HepG2 (cell line): ENCODE results near the gene NMRAL1. TPM values are rescaled to one million over a fixed set of nuclear protein-coding genes. Genes with fewer than 3 reads are reported as not detected.

Experiments used
- CC2D1A ChIP-seq: sonication (generic); formaldehyde crosslinking; IDR thresholded peaks from 2 replicates; pipeline ENCODE4 v1.8.1; 2023; ENCODE audit warnings: mild to moderate bottlenecking, missing genetic modification reagents
- CCAR2 ChIP-seq: fragments of 200-400 bp; formaldehyde crosslinking; optimal IDR thresholded peaks from 2 replicates; pipeline ENCODE3; 2018; ENCODE audit warnings: low read depth, mild to moderate bottlenecking, low read length, moderate library complexity
- CENPBD1 ChIP-seq: sonication (generic); formaldehyde crosslinking; IDR thresholded peaks from 2 replicates; pipeline ENCODE4 v1.8.0; 2022; ENCODE audit warnings: missing genetic modification reagents, low read depth, mild to moderate bottlenecking, borderline replicate concordance
- DPF2 ChIP-seq: sonication (generic); formaldehyde crosslinking; IDR thresholded peaks from 2 replicates; pipeline ENCODE4 v1.4.0; 2020; ENCODE audit warnings: mild to moderate bottlenecking, low read depth, missing genetic modification reagents, borderline replicate concordance
- E2F5 ChIP-seq: sonication (generic); formaldehyde crosslinking; conservative IDR thresholded peaks from 2 replicates; pipeline ENCODE4 v1.4.0; 2020; ENCODE audit warnings: missing genetic modification reagents
- ELF3 ChIP-seq: IDR thresholded peaks from 2 replicates; pipeline ENCODE4 v1.6.1; 2016; ENCODE audit warnings: missing genetic modification reagents, missing compliant biosample characterization
- EP300 ChIP-seq, 3 experiments: sonication (generic) in 1 of 3; formaldehyde crosslinking in 1 of 3; IDR thresholded peaks; 2 replicates each; pipeline versions ENCODE4 v1.5.1 to v1.6.1; 2011 to 2020; ENCODE audit warnings: low read depth in 2 of 3, low read length in 2 of 3, borderline replicate concordance in 1 of 3, improper control_type of control experiment in 1 of 3, mild to moderate bottlenecking in 1 of 3, missing genetic modification reagents in 1 of 3, moderate library complexity in 1 of 3
- KAT8 ChIP-seq: IDR thresholded peaks from 2 replicates; pipeline ENCODE4 v1.6.1; 2016; ENCODE audit warnings: missing genetic modification reagents, missing compliant biosample characterization
- KLF13 ChIP-seq: sonication (generic); formaldehyde crosslinking; IDR thresholded peaks from 2 replicates; pipeline ENCODE4 v1.4.0; 2020; ENCODE audit warnings: mild to moderate bottlenecking, missing genetic modification reagents
- NCOA1 ChIP-seq: sonication (generic); formaldehyde crosslinking; IDR thresholded peaks from 2 replicates; pipeline ENCODE4 v1.9.0; 2021; ENCODE audit warnings: missing genetic modification reagents
- NPAS2 ChIP-seq: sonication (generic); formaldehyde crosslinking; IDR thresholded peaks from 2 replicates; pipeline ENCODE4 v1.8.0; 2022; ENCODE audit warnings: mild to moderate bottlenecking, missing genetic modification reagents, borderline replicate concordance
- NR2F6 ChIP-seq, 2 experiments: IDR thresholded peaks; 2 replicates each; pipeline ENCODE4 v1.6.1; 2016; ENCODE audit warnings: antibody characterized with exemption in 1 of 2, mild to moderate bottlenecking in 1 of 2
- ONECUT2 ChIP-seq: sonication (generic); formaldehyde crosslinking; IDR thresholded peaks from 2 replicates; pipeline ENCODE4 v1.4.0; 2020; ENCODE audit warnings: missing genetic modification reagents
- SKI ChIP-seq: fragments of 450-650 bp; IDR thresholded peaks from one replicate; pipeline ENCODE4 v1.6.1; 2018; ENCODE audit warnings: mild to moderate bottlenecking; ENCODE audit not compliant: partially characterized antibody
- TAF15 ChIP-seq: fragments of 200-400 bp; formaldehyde crosslinking; IDR thresholded peaks from one replicate; pipeline ENCODE4 v1.6.1; 2018; ENCODE audit warnings: mild to moderate bottlenecking, low read depth, low read length; ENCODE audit not compliant: poor library complexity, severe bottlenecking
- TEAD2 ChIP-seq: sonication (generic); formaldehyde crosslinking; IDR thresholded peaks from 2 replicates; pipeline ENCODE4 v1.9.0; 2021; ENCODE audit warnings: missing genetic modification reagents
- ZBTB2 ChIP-seq: sonication (generic); formaldehyde crosslinking; IDR thresholded peaks from 2 replicates; pipeline ENCODE4 v1.8.0; 2022; ENCODE audit warnings: low read depth, missing genetic modification reagents
- ZBTB21 ChIP-seq: sonication (generic); formaldehyde crosslinking; IDR thresholded peaks from 2 replicates; pipeline ENCODE4 v1.4.0; 2020; ENCODE audit warnings: missing genetic modification reagents
- ZFP36L2 ChIP-seq: sonication (generic); formaldehyde crosslinking; IDR thresholded peaks from 2 replicates; pipeline ENCODE4 v1.4.0; 2020; ENCODE audit warnings: missing genetic modification reagents
- ZFP90 ChIP-seq: sonication (generic); formaldehyde crosslinking; IDR thresholded peaks from 2 replicates; pipeline ENCODE4 v1.8.0; 2022; ENCODE audit warnings: missing genetic modification reagents, mild to moderate bottlenecking, inconsistent platforms, borderline replicate concordance
- ZNF496 ChIP-seq: sonication (generic); formaldehyde crosslinking; IDR thresholded peaks from 2 replicates; pipeline ENCODE4 v1.8.1; 2023; ENCODE audit warnings: mild to moderate bottlenecking, moderate library complexity, missing genetic modification reagents; ENCODE audit not compliant: insufficient replicate concordance
- ZNF558 ChIP-seq: sonication (generic); formaldehyde crosslinking; IDR thresholded peaks from 2 replicates; pipeline ENCODE4 v1.9.0; 2022; ENCODE audit warnings: mild to moderate bottlenecking, missing genetic modification reagents, borderline replicate concordance
- ZNF576 ChIP-seq: sonication (generic); formaldehyde crosslinking; IDR thresholded peaks from 2 replicates; pipeline ENCODE4 v1.4.0; 2020; ENCODE audit warnings: mild to moderate bottlenecking, missing genetic modification reagents
- ZNF614 ChIP-seq: IDR thresholded peaks from 2 replicates; pipeline ENCODE4 v1.6.1; 2018; ENCODE audit warnings: missing biosample characterization, missing genetic modification reagents, inconsistent platforms, borderline replicate concordance
- ZNF713 ChIP-seq: sonication (generic); formaldehyde crosslinking; IDR thresholded peaks from 2 replicates; pipeline ENCODE4 v1.4.0; 2020; ENCODE audit warnings: mild to moderate bottlenecking, missing genetic modification reagents
- ZNF766 ChIP-seq: sonication (generic); formaldehyde crosslinking; IDR thresholded peaks from 2 replicates; pipeline ENCODE4 v1.5.0; 2020; ENCODE audit warnings: missing genetic modification reagents, borderline replicate concordance
- ZNF850 ChIP-seq: sonication (generic); formaldehyde crosslinking; conservative IDR thresholded peaks from 2 replicates; pipeline ENCODE4 v1.9.0; 2021; ENCODE audit warnings: mild to moderate bottlenecking, missing genetic modification reagents
- ZNF891 ChIP-seq: sonication (generic); formaldehyde crosslinking; IDR thresholded peaks from 2 replicates; pipeline ENCODE4 v1.5.0; 2020; ENCODE audit warnings: mild to moderate bottlenecking, missing genetic modification reagents
- ZSCAN9 ChIP-seq: IDR thresholded peaks from 2 replicates; pipeline ENCODE4 v1.6.1; 2016; ENCODE audit warnings: borderline replicate concordance
- polyA plus RNA-seq, 8 experiments: library from polyadenylated mRNA; depleted of rRNA in 3 of 8; stranded (reverse) in 7 of 8; unstranded in 1 of 8; fragments of >200 nt; fragmentation: Illumina TruSeq in 4 of 8; extraction: Trizol in 4 of 8; gene quantifications; 2 replicates each; pipeline versions ENCODE4 v1.2.1 to v1.2.3, GENCODE V29; 2011 to 2016; ENCODE audit warnings: low read depth in 4 of 8, missing spikeins in 1 of 8, mixed read lengths in 1 of 8; ENCODE audit not compliant: insufficient read depth in 1 of 8
- total RNA-seq, 5 experiments: library from RNA; depleted of rRNA; stranded (reverse); fragments of >200 nt; fragmentation: Illumina TruSeq; extraction: Trizol; gene quantifications; 2 replicates each; pipeline ENCODE4 v1.2.3, GENCODE V29; 2016; ENCODE audit warnings: low read depth in 1 of 5

The NMRAL1 gene
- total and polyA plus RNA-seq, 2 of the 13 experiments (the other 11 are each of a cell fraction or from before 2014, with no cell fraction given) = 30.8 to 33.1 TPM

GRCh38 chr16:4474192-4474961 lies at the start of gene NMRAL1 (continued):
- TF ChIP-seq ZNF614 (CRISPR knock-in tag) = 0 out of 2 replicates have a peak, but pooled peaks have one; percentile 26
- TF ChIP-seq ELF3 (CRISPR knock-in tag) = peak; percentile 88
- TF ChIP-seq TAF15 = no peak
- TF ChIP-seq ZNF558 = no peak
- no peak for TF ChIP-seq NR2F6 (IDR thresholded peaks at IDR 0.05)
- TF ChIP-seq NR2F6 (CRISPR knock-in tag; IDR thresholded peaks at IDR 0.05) = no peak
- TF ChIP-seq ZBTB2 (CRISPR knock-in tag) = no peak
- no peak for TF ChIP-seq ZNF850 (CRISPR knock-in tag)
- no peak for TF ChIP-seq ZNF496 (CRISPR knock-in tag)
- no peak for TF ChIP-seq ZNF576 (CRISPR knock-in tag)
- no peak for TF ChIP-seq ZBTB21 (CRISPR knock-in tag)
- no peak for TF ChIP-seq E2F5 (CRISPR knock-in tag)
- TF ChIP-seq CC2D1A = no peak
- no peak for TF ChIP-seq SKI
- TF ChIP-seq NCOA1 = no peak
- TF ChIP-seq ZSCAN9 (CRISPR knock-in tag) = no peak
- TF ChIP-seq KLF13 (CRISPR knock-in tag) = no peak
- TF ChIP-seq KAT8 (CRISPR knock-in tag) = peak; percentile 77
- no peak for TF ChIP-seq ZNF766 (CRISPR knock-in tag)
- 0 out of 2 replicates have a peak, but pooled peaks have one; percentile 76 for TF ChIP-seq ZNF891 (CRISPR knock-in tag)
- TF ChIP-seq ZNF713 (CRISPR knock-in tag) = no peak
- TF ChIP-seq NPAS2 (CRISPR knock-in tag) = no peak
- TF ChIP-seq ONECUT2 (CRISPR knock-in tag) = no peak
- no peak; the same call in 1 of the 2 replicates for TF ChIP-seq ZFP90
- TF ChIP-seq EP300 (IDR thresholded peaks at IDR 0.05; ENCODE audit: low read depth in 2 of 2, low read length in 2 of 2) = no peak
- no peak for TF ChIP-seq EP300 (CRISPR knock-in tag; IDR thresholded peaks at IDR 0.05; ENCODE audit: borderline replicate concordance)
- TF ChIP-seq TEAD2 (CRISPR knock-in tag) = no peak
- no peak for TF ChIP-seq CENPBD1 (CRISPR knock-in tag)
- no peak for TF ChIP-seq DPF2
- no peak for TF ChIP-seq CCAR2
- TF ChIP-seq ZFP36L2 (CRISPR knock-in tag) = no peak
